Stimulated activated CD4-positive, alpha-beta T cell treated with anti-CD3 and anti-CD28 coated beads, Interleukin-2, amount 100 ng/mL, for 4 hours (primary cell): Measurements from ENCODE around the gene EYS.
"Not testable (repeated sequence)": the region's sequence is repeated elsewhere in the genome, so short reads cannot be mapped to it uniquely, and the experiment has no call there.

Experiments used
- DNase-seq: peaks from one replicate; pipeline ENCODE4 v3.0.0-alpha.2; 2020; ENCODE audit warnings: low read depth

The EYS gene

GRCh38 chr6:64301307-64302236 is 1405.5 kb downstream of the EYS start:
- DNase-seq, result no peak

- no peak for DNase-seq
Measured at GRCh38 chr6:64299176-64299575, 1407.8 kb downstream of the EYS start.

DNA sequence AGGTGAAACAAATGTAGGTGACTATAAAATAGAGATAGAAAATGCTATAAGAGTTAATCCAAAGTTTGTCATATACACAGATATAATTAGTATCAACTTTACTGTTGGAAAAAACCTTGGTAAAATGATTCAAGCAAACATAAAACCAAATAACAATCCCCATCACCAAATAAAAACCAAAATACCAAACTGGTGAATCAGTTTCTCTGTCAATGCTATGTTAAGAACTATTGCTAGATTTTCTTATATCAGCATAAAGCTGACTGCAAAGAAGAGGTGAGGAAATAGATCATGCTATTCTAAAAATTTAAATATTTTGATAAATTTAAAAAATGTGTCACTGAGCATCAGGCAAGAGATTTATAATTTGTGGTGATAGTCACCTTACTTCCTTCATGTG is 1413.0 kb downstream of the EYS start:
- DNase-seq, result no peak

- no peak for DNase-seq
Measured at GRCh38 chr6:64293298-64293697, 1413.7 kb downstream of the EYS start.

DNA sequence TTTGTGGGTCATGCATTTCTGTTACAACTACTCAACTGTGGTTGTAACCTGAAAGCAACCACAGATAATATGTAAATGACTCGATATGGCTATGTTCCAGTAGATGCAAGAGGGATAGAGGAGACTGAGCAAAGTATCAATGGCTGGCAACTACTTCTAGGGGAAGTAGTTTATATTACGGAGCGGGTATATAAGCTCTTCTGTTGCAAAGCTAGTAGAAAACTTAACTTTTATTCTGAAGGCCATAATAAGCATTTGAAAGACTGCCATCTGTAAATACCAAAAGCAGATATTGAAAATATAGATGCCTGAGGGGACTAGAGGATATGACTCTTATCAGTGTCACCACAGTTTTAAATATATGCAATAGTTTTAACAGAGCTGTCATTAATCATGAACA is 1416.2 kb downstream of the EYS start:
- DNase-seq, result no peak

DNA sequence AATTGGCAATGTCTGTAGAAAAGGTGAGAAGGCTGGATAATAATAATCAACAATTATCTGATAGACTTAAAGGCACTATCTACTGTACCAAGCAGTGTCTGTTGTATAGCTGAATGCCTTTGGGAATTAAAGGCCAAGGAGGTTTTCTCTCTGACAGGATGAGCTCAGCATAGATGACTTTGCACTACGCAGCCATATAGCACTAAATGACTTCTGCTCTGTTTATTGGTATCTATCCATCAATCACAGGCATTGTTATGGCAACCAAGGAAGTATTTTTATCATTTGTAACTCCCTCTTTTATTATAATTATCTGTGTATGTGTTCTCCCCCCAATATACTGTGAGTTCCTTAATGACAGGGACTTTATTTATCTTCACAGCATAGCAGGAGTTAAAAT is 1417.1 kb downstream of the EYS start:
- no peak for DNase-seq

DNA sequence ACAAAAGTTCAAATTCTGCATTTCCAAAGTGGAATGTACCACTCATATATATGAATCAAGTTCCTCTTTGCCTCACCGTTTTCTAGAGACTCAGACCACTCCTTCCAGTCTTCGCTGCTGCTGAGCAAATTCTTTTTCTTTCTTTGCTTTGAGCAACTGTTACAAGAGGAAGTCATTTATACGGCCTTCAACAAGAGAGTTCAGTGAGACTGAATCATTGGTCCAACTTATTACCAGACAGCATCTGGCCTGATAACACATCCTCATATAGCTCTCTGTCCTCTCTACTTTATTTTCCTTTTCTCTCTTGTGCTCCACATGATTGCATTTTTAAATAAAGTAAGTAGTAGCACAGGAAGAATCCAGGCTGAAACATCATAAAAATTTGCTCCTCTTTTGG is 1418.7 kb downstream of the EYS start:
- DNase-seq, result no peak

DNA sequence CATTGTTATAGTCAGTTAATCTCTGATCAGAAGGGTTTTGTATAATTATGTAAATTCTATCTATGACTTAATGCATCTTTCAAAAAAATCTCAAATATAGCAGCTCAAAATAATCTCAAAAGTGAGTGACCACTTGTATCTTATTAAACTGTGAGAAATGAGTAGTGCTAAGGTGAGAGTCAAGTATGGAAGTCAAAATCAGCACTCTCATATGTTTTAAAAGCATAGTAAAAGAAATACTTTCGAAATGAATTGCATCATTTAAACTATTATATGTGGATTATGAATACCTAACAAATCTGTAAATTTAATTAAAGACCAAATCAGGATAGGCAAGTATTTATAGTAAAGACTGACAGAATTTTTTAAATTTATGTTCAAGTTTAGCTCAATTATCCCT is 1425.9 kb downstream of the EYS start:
- no peak for DNase-seq

DNA sequence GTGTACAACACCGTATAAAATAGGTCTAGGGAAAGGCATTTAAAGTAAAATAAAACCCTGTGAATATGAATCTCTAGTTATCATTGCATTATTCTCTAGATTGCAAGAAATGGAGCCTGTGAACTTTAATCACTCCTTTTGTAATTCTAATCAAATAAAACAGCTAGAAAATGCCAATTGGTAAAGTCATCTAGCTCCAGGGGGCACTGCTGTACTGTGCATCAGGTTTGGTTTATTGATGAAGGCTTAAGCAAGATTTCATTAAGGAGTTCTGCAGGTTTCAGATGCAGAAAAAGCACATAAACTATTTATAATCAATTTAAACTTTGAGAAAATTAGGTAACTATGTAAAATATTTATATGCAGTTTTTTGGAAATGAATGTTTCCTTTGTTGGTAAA is 1426.5 kb downstream of the EYS start:
- DNase-seq, result no peak

GRCh38 chr6:64270083-64270482 is 1436.9 kb downstream of the EYS start:
- DNase-seq, result no peak

DNA sequence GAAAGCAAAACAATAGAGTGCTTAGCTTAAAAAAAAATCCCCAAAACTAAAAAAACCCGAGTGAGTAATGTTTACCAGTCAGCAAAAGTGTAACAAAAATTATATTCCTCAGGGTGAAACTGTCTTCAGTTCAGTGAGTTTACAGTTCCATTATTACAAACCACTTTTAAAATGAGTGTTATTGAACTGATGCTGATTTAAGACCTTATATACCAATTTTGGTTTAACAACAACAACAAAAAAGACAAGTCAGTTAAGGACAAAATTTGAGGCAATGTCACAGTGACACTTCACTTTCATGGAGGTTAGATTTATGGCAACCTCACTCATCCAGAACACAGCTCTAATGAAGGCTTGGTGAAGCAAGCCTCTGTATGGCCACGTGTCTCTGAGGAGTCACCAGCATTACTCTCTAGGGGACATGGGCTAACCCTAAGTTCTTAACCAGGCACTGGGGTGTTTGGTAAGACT is 1440.6 kb downstream of the EYS start:
- no peak for DNase-seq

- DNase-seq, result no peak
Measured at GRCh38 chr6:64263778-64264177, 1443.2 kb downstream of the EYS start.

- DNase-seq, result no peak
Measured at GRCh38 chr6:64259372-64259771, 1447.7 kb downstream of the EYS start.

GRCh38 chr6:64258752-64259151 is 1448.3 kb downstream of the EYS start:
- DNase-seq, result no peak

DNA sequence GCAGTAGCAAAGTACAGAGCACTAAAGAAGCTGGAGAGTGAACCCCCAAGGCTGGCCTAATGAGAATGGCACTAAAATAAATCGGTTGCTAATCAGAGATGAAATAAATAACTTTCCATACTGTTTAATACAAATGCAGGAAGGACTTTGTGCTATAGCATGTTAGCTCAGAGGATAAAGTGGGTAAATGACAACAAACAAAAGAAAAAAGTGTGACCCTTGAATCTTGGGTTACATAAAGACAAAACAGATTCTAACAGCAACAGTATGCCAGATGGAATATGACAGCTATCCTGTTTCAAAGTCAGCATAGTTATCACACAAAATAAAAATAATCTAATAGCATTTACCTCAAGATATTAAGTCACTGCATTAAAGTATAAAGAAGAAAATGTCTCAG is 1448.7 kb downstream of the EYS start:
- no peak for DNase-seq

DNA sequence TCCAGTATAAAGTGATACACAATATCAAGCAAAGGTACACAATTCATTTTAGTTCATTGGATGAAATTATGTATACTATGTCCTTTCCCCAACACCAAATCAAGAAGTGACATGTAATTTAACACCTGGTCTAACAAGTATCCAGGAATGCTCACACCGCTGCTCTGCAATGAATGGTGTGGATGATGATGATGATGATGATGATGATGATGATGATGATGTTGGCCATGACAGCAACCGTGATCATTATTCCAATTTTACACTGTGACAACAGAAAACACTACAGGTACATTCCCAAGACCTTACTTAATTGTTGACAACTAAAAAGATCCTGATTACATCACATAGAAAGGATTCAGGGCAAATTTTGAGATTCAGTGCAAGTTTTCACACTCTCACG is 1449.4 kb downstream of the EYS start:
- DNase-seq, result no peak

GRCh38 chr6:64256483-64256882 is 1450.5 kb downstream of the EYS start:
- DNase-seq, result no peak

DNA sequence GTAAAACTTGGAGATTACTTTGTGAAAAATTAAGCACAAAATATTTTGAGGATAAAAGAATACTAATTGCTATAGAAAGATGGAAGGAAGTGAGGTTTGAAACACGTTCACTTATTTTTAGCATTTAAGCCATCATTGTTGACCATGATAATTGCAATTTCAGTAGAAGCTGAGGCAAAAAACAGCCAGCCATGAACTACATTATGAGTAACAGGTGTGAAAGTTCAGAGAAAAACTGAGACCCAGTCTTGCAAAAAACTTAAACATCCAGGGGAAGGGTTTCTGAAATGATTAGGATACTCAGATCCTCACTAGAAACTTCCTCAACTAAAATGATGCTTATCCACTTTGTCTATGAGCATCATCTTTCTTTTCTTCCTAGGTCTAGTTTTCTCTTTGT is 1452.0 kb downstream of the EYS start:
- no peak for DNase-seq

DNA sequence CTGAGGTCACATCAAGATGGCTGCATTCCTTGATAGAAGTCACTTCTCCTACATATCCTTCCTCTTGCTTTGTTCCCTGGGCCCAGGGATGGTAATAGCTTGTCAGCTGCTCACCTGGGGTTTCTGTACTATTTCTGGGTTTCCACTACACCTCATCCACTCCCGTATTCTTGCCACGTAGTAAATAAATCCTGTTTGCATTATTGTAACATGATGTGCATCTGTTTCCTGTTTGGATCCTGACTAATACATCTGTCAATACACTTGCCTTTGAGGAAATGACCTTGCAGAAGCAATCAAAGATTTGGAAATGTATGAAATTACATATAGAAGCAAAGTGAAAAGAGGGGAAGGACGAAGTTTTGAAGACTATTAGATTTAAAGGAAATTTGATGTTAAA is 1452.5 kb downstream of the EYS start:
- no peak for DNase-seq

DNA sequence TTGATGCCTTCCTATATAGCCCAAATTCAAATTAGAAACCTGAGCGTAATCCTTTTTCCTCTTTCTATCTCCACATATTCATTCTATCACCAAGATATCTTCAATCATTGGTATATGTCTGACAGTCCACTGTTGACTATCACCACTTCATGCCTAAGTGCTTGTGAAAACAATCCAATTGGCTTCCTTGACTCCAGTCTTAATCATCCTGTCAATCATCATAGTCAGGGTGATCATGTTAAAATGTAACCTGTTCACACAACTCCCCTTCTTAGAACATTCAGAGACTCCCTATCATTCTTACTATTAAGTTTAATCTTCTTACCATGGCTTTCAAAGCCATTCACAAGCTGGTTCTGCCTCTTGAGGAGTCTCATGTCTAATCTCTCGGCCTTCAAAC is 1454.8 kb downstream of the EYS start:
- DNase-seq, result no peak

GRCh38 chr6:64250126-64250525 is 1456.9 kb downstream of the EYS start:
- DNase-seq, result no peak

DNA sequence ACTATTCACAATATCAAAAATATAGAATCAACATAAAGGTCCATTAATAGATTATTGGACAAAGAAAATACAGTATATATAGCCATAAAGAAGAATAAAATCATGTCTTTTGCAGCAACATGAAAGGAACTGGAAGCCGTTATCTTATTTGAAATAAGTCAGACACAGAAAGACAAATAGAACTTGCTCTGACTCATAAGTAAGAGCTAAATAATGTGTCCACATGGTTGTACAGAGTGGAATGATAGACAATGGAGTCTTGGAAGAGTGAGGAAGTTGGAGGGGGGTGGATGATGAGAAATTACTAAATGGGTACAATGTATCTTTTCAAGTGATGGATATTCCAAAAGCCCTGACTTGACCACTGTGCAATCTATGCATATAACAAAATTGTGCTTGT is 1457.9 kb downstream of the EYS start:
- no peak for DNase-seq

DNA sequence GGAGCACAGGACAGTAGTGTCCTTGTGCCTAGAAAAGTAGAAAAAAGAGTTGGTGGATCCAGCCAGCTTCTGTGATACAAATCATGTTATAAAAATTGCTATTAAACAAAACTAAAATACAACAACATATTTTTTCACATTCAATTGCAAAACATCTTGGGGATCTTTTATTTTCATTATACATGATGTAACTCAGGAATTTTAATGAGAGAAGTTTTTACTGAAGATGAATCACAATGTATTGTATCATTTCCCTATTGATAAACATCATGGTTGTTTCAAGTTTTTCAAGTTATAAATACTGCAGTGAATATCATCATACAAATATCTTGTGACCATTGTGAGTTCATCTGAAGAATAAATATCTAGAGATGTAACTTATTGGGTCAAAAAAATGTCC is 1463.4 kb downstream of the EYS start:
- DNase-seq, result no peak

DNA sequence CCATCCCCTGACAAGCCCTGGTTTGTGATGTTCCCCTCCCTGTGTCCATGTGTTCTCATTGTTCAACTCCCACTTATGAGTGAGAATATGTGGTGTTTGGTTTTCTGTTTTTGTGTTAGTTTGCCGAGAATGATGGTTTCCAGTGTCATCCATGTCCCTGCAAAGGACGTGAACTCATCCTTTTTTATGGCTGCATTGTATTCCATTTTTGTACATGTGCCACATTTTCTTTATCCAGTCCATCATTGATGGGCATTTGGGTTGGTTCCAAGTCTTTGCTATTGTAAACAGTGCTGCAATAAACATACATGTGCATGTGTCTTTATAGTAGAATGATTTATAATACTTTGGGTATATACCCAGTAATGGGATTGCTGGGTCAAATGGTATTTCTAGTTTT is 1468.1 kb downstream of the EYS start:
- not testable (repeated sequence) for DNase-seq
